Stimulated activated CD4-positive, alpha-beta T cell treated with anti-CD3 and anti-CD28 coated beads, Interleukin-2, amount 100 ng/mL, for 48 hours (primary cell): ENCODE results near the gene STARD5.

Experiments
- DNase-seq, 2 donors: peaks; one replicate each; pipeline ENCODE4 v3.0.0-alpha.2; 2020

STARD5 gene

DNA sequence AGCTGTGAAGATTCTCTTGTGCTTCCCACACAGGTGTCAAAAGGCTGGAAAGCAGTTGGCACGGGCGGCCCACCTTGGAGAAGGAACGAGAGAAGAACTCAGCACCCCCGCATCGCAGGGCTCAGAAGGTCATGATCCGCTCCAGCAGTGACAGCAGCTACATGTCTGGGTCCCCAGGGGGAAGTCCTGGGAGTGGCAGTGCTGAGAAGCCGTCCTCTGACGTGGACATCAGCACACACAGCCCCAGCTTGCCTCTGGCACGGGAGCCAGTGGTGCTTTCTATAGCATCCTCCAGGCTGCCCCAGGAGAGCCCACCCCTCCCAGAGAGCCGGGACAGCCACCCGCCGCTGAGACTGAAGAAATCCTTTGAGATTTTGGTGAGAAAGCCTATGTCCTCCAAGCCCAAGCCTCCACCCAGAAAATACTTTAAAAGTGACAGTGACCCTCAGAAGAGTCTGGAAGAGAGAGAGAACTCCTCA lies 31.4 kb downstream of the STARD5 start:
- DNase-seq = no peak

DNA sequence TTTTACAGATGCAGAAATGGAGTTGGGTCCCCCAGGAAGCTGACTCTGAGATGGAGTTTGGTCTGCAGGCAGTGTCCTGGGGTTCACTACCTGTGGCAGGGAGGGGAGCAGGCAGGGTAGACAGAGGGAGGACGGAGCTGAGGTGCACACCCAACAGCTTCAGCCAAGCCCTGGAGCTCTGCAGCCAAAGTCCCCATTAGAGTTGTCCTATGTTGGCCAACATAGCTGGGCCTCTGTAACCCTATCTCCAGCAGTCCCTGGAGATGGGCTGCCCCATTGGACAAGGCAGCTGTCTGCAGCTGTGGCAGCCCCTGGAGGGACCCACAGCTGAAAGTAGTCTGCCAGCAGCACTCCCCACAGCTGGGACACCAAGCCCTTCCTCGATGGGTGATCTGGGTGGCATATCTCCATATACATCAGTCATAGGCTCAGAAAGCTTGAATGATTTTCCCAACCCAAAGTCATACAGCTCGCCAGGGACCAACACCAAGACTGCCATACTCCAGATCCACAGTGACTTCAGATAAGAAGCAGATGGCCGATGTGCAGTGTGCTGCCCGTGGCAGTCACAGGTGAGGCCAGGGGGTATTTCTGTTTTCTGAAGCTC lies 31.9 kb downstream of the STARD5 start:
- DNase-seq = no peak

DNA sequence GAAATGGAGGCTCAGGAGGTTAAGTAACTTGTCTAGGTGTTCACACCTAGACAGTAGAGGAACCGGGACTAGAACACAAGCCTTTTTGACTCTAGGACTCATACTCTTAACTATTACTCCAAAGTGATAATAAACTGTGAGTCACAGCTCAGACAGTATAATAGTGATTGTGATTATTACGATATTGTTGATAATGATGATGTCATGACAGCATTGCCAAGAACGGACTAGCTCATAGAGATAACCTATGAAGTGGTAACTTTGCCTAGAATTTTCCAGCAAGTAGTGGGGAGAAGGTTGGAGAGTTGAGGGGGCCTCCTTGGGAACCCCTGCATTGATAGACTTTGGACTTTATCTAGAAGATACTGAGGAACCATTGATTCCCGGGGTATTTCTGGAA lies 34.0 kb downstream of the STARD5 start:
- DNase-seq = no peak

DNA sequence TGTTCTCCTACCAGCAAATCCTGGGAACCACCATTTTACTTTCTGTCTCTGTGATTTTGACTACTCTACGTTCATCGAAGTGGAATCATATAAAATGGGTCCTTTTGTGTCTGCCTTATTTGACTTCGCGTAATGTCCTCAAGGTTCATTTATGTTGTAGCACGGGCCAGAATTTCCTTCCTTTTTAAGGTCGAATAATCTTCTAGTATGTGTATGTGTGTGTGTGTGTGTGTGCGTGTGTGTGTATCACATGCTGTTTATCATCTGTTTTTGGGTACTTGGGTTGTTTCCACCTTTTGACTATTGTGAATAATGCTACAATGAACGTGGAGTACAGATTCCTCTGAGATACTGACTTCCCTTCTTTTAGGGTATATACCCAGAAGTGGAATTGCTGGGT lies 35.3 kb downstream of the STARD5 start:
- DNase-seq = no peak

DNA sequence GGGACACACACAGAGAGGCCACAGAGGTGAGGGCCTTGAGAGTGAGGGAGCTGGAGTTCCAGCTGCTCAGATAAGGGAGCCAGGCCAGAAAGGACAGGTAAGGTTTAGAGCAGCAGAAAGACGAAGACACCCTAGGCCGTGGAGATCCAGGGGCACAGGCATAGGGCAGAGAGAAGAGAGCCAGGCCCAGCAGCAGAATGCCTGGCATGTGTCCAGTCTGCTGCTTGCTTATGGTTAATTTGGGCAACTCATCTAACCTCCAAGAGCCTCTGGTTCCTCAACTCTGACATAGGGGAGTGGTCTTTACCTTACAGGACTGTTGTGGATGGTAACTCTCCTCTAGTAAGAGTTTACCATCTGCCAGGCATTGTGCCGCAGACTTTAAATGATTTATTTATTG lies 35.9 kb downstream of the STARD5 start:
- DNase-seq = no peak

DNA sequence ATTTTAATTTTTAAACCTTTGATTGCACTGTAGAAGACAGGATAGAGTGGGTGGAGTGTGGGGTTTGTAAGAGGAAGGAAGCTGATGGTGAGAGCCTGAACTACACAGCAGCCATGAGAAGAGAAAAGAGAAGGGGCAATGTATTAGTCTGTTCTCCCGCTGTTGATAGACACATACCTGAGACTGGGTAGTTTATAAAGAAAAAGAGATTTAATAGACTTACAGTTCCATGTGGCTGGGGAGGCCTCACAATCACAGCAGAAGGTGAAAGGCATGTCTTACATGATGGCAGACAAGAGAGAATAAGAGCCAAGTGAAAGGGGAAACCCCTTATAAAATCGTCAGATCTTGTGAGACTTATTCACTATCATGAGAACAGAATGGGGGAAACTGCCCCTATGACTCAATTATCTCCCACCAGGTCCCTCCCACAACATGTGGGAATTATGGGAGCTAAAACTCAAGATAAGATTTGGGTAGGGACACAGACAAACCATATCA lies 37.3 kb downstream of the STARD5 start:
- DNase-seq = no peak

DNA sequence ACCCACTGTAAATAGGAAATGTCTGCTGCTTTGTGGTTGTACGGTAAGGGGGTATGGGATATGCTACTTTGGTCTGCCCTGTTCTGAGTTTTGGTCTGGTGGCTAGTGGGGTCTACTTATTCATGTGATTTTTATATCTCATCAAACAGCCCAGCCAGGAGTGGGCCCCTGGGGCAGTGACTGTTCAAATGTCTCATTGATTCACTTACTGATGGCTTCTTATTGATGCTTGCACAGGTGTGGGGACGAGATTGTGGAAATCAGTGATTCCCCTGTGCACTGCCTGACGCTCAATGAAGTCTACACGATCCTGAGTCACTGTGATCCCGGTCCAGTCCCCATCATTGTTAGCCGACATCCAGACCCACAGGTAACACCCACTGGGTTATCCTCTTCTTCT lies 38.5 kb downstream of the STARD5 start:
- DNase-seq = no peak

DNA sequence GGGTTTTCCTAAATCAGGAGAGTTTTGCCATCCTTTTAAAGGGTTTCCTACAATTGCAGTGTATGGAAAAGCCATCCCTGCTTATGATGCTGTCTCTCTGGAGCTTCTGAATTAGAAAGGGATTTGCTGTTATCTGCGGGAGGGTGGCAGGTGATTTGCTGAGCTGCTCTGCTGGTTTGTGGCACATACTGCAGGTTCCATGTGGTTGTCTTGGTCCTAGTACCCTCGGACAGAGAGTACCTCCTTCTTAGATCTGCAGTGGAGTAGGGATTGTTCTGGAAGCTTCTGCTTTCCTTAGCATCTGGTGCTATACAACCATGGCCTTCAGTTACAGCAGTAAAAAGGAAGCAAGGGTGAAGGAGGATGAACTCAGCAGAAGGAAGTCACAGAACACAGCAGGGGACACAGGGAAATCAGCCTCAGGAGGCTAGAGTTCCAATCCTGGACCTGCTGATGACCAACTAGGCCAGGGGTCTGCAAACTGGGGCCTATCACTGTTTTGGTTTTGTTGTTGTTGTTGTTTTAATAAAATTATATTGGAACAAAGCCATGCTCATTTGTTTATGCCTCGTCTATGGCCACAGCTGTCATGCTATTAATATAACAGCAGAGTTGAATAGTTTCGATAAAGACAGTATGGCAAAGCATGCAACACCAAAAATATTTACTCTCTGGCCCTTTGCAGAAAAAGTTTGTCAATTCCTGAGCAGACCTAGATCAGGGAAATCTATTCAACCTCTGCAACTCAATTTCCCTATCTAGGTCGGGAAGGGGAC lies 39.5 kb downstream of the STARD5 start:
- DNase-seq = no peak

DNA sequence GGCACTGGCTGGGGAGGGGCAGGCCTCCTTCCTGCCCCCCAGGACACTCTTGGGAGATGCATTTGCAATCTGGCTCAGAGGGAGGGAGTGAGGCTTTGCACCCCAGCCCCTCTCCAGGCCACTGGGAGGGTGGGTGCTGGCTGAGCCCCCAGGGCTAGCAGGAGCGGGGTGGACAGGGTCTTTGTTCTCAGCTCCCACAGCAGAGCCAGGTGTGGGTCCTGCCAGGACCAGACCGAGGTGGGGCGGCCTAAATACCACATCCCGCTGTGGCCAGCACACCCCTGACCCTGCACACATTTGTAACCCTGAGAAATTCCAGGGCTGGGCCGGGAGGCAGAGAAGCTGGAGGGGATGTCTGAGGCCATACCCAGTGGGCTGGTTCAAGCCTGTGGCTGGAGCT lies 41.0 kb downstream of the STARD5 start:
- no peak for DNase-seq

DNA sequence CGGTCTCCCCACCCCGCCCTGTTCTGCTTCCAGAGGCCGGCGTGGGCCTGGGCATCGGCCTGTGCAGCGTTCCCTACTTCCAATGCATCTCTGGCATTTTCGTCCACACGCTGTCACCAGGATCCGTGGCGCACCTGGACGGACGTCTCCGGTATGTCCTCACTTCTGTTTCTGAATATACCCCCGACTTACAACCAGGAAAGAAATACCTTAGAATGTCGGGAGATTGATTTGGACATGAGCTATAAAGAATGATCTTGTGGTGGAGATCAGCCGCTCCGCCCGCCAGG lies 41.4 kb downstream of the STARD5 start:
- DNase-seq = no peak

DNA sequence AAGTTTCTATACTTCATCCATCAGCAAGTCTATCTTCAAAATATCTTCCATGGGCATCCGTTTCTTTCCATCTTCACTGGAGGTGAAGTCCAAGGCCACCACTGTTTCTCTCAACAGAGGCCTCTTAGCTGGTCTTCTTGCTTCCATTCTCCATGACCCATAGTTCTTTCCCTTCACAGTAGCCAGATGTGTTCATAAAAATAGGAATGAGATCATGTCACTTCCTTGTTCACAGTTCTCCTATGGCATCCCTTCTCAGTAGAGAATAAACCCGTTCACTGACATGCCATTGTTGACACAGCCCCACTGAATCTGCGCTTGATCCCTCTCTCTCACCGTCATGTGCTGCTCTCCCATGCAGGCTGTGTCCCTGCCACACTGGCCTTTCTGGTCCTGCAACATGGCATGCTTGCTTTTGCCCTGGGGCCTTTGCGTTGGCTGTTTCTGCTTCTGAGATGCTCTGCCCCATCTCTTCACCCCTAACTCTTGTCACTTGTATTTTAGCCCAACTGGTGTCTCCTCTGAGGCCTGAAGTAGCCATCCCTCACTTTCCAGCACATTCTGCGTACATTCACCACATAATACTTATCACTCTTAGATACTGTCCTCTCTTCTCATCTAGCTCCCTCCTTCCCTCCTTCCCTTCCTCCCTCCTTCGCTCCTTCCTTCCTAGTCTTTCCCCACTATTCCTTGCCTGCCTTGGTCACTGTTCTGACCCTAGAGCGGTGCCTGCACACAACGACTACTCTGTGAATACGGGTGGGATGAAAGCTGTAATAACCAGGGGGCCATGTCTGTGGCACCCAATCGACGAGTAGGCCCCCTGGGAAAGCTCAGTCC lies 42.0 kb downstream of the STARD5 start:
- DNase-seq = no peak

DNA sequence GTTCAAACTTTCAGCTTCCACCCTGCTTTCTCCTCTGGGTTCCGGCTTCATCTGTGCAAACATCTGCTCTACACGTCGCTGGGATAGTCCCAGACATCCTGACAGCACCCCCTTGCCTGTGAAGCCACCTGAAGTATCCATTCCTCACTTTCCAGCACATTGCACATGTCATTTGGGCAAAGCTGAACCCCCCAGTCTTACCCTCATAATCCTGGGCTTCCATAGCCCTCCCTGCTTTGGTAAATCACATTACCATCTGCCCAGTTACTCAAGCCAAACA lies 42.5 kb downstream of the STARD5 start:
- no peak for DNase-seq

DNA sequence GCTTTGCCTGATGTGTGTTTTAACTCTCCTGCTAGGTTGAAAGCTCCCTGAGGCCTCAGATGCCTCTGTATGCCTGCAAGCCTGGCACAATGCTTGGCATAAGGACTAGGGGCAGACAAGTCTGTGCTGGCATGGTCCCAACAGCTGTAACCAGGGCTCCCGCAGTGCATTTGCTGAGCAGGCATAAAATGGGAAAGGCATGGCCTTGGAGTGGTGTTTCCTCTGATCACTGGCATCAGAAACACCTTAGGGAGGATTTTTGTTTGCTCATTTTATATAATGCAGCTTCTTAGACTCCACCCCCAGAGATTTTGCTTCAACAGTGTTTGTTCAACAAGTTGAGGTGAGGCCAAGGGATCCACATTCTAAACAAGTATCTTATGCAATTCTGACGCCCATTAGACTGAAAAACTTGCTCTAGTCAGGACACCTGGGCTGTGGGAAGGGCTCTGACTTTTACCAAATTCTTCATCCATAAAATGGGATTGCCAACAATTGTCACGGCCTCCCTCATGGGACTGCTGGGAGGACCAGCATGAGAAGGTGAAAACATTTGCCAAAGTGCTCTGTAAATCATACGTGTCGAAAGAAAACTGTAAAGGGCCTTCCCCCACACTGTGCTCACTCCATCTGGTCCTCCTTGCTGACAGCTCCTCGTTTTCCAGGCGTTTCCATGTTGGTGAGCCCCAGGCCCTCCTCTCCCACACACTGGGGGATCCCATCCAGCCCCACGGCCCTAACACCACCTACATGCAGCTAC lies 43.1 kb downstream of the STARD5 start:
- no peak for DNase-seq

DNA sequence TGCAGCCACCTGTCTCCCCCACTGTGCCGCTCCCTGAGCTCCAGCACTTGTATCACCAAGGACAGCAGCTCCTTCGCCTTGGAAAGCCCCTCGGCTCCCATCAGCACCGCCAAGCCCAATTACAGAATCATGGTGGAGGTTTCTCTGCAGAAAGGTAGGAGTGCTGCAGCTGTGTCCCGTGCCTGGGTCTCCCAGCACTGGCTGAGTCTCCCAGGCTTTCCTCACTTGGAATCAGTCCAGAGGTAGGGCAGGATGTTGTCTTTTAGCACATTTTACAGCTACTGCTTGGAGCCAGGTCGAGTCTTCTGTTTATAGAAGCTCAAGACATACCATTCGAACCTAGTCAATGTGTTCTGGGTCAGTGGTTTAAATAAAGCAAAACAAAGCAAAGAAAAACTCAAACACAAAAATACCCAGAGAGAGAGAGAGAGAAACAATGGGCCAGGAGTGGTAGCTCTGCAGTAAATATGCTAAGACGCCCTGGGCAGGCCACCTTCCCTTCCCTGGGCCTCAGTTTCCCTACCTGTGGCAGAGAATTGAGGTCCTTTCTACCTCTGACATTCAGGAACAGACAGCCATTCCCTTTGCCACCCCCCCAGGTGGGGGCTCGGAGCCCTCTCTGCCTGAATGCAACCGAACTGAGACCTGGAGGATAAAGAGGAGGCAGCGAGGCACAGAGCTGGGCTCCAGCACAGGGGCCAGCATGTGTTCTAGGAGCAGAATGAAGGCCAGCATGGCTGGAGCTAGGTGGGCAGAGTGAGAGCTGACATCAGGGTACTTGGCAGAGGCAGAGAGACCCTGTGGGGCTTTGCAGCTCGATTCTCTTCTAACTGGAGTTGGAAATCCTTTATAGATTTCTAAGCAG lies 44.1 kb downstream of the STARD5 start:
- DNase-seq = no peak

DNA sequence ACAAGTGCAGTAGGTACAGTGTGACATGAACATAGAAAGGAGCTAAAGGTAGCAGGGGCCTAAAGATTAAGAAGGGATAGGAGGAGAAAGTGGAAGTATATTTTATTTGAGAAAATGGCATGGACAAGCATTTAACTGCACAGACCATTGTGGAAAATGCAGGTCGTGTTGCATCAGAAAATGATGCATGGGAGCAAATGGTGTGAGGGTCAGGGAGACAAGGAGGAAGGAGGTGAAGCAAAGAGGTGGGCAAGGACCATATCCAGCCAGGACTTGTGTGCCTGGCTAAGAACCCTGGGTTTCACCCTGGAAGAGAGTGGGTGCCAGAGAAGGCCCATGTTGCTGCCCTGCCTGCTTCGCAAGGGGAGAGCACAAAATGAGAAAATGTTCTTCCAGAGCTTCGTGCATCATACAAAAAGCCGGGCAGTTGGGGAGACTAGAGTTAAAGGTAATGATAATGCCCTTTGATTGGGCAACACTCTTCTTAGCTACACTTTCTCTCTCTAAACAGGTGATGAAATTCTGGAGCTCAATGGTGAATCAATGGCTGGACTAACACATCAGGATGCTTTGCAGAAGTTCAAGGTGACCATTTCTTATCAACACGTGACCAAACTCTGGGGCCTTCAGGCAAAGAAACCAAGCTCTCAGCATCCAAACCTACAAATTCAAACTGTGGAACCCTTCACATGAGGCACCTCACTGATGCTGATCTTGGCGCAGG lies 45.5 kb downstream of the STARD5 start:
- DNase-seq = no peak

DNA sequence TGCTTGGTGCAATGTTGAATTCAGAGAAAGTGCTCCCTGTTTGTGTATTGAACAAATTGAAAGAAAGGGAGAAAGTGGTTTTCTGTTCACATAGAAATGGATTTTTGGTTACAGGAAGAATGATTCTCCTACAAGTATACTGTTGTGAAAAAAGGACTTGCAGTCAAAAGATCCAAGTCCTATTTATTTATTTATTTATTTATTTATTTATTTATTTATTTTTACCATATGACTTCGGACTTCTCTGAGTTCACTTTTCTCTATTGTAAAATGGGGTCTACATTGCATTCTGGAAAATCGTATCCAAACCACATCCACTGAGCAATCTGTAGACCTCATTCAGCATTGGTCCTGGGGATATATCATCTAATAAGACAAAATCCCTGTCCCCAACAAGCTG lies 46.1 kb downstream of the STARD5 start:
- DNase-seq = no peak

DNA sequence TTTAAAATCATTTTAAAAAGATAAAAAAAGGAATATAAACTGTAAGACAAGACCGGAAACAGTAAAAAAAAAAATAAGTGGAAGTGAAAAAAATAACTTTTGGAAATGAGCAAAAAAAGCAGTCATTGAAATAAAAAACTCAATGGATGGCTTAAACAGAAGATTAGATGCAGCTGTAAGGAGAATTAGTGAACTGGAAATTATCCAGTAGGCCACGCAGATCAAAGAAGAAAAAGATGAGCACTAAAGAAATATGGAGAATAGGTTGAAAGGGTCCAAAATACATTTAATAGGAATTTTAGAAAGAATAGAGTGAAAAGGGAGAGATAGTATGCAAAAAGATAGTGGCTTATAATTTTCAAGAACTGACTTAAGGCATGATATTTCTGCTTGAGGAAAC lies 47.0 kb downstream of the STARD5 start:
- no peak for DNase-seq

DNA sequence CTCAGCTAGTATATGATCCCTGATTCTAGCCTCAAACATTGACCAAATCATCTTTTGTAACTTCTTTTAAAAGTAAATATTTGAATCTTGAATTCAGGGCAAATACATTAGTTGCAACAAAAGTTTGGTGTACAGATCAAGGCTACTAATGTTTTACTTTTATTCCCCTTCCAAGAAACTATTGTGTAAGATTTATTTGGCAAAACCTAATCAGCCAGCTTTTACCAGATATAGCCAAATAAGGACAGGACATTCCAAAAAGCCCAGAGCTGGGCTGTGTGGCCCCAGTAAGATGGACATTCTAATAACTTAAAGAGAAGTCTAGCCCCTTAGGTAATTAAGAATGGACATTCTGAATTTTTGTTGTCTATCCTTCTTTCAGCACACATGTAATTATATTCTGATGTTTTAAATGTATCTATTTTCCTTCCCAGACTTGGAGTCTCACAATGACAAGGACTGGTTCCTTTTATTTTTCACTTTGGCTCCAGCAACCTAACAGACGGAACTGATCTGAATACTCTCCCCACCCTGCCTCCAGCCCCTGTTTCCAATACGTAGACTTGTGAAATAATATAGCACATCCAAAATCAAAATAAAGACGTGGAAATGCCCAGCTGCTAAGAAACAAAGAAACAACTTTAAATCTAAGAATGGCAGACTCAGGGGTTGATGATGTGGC lies 48.1 kb downstream of the STARD5 start:
- no peak for DNase-seq

DNA sequence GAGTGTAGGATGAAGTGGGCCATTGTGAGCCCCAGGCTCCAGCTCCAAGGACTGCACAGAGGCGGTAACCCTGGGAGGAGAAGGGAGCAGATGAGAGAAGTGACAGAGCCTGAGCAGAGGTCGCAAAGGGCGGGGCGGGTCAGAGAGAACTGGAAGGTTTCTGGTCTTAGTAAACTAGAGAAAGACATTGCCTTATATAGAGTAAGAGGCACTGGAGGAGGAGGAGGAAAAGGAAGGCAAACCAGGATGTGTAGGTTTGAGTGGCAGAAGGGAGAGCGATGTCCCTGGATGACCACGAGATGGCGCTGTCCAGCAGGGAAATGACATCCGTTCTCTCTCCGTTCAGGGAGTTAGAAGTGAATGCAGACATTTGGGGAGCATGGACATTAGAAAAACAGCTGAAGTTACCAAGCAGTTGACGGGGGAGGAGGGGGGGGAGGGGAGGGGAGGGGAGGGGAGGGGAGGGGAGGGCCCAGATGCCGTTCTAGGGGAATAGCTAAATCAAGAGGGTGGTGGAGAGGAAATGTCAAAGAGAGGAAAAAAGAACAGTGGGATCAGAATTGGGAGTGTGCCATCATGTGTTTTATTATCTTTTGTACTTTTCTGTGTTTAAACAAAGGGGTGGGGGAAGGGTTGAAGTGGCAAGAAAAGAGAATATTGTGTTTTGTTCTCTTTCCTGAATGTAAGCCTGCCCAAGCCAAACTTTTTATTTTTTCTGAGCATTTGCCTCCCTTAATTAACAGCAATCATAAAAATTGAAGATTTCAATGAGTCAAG lies 48.8 kb downstream of the STARD5 start:
- peak; percentile 67 to 85 for DNase-seq

DNA sequence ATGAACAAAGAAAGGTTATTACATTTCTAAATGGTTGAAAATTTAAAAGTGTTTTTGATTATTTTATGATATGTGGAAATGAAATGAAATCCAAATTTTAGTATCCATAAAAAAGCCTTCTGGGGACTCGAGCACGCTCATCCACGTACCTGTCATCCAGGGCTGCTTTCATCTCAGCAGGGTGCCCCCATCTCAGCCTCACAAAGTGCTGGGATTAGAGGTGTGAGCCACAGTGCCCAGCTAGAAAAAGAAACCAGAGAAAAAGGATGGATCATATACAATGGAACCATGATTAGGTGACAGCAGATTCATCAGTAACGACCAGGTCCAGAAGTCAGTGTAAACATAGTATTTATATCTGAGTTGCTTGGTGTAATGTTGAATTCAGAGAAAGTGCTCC lies 49.7 kb downstream of the STARD5 start:
- no peak for DNase-seq
